H1 (cell line): ENCODE measurements around the gene PPARA.

Experiments used
- EP300 ChIP-seq, 2 experiments: IDR thresholded peaks; 1 replicate in 1 of 2; 2 replicates in 1 of 2; pipeline ENCODE4 v1.6.1; 2011 to 2012; ENCODE audit warnings: low read depth in 2 of 2, low read length in 2 of 2, mild to moderate bottlenecking in 2 of 2, borderline replicate concordance in 1 of 2, inconsistent platforms in 1 of 2, moderate library complexity in 1 of 2
- NRF1 ChIP-seq: IDR thresholded peaks from 2 replicates; pipeline ENCODE4 v1.6.1; 2011; ENCODE audit warnings: mild to moderate bottlenecking, low read depth, low read length, improper control_type of control experiment

GRCh38 chr22:46145361-46145851, 4.9 kb upstream of the PPARA start:
- TF ChIP-seq EP300 (IDR thresholded peaks at IDR 0.05; ENCODE audit: borderline replicate concordance in 1 of 2, low read depth in 2 of 2, low read length in 2 of 2), result no peak
- no peak for TF ChIP-seq NRF1
